Erythroblast (primary cell): ENCODE data around the gene ERLIN1.

ENCODE experiments used
- GATA1 ChIP-seq: IDR thresholded peaks from 2 replicates; pipeline ENCODE4 v1.6.1; 2011; ENCODE audit warnings: low read depth, mild to moderate bottlenecking, control low read depth, low read length, moderate library complexity
- POLR2A ChIP-seq: IDR thresholded peaks from 2 replicates; pipeline ENCODE4 v1.6.1; 2011; ENCODE audit warnings: mild to moderate bottlenecking, low read length

DNA sequence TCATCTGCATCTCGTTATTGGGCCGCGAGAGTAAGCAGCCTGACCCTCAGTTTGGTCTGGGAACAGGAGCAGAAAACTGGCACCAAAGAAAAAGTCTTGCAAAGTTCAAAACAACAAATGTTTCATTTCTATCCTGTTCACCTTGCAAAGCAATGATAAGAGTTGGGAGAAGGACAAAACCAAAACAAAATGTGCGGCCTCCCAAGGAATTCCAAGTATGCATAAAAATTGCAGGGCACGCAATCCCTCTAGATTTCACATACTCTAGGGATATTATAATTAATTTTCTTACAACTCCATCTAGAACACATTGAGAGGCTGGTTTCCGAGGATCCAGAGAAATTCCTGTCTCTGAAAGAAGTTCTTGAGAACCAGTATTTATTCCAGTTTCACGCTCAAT is 23.5 kb upstream of the ERLIN1 start:
- TF ChIP-seq GATA1 (no peak), POLR2A (no peak)
